Hematopoietic multipotent progenitor cell treated with erythropoietin and hydrocortisone succinate and interleukin-3 and kit ligand, for 6 days (in vitro differentiated cells): ENCODE data around the gene TCP11L1.
A peak's percentile ranks its signal among the peaks of the same experiment; 100 is the strongest.
"Not testable (repeated sequence)": the region's sequence is repeated elsewhere in the genome, so short reads cannot be mapped to it uniquely, and the experiment has no call there.

Source experiments
- DNase-seq: peaks from one replicate; pipeline ENCODE4 v3.0.0-alpha.2; 2015

Gene TCP11L1

GRCh38 chr11:33035011-33035410 is 4.4 kb upstream of the TCP11L1 start:
- no peak for DNase-seq

- DNase-seq, result peak; percentile 24
Observed at GRCh38 chr11:33040033-33040861, 875 bp downstream of the TCP11L1 start.

GRCh38 chr11:33040862-33041453 is 1.6 kb downstream of the TCP11L1 start:
- no peak for DNase-seq

- no peak for DNase-seq
Observed at GRCh38 chr11:33043221-33043830, 4.0 kb downstream of the TCP11L1 start.

- no peak for DNase-seq
Observed at GRCh38 chr11:33044285-33044756, 4.9 kb downstream of the TCP11L1 start.

- peak; percentile 40 for DNase-seq
Observed at GRCh38 chr11:33045551-33046255, 6.3 kb downstream of the TCP11L1 start.

- not testable (repeated sequence) for DNase-seq
Observed at GRCh38 chr11:33048701-33049100, 9.3 kb downstream of the TCP11L1 start.

GRCh38 chr11:33049565-33050408 is 10.4 kb downstream of the TCP11L1 start:
- not testable (repeated sequence) for DNase-seq

- no peak for DNase-seq
Observed at GRCh38 chr11:33052231-33052630, 12.9 kb downstream of the TCP11L1 start.

GRCh38 chr11:33055375-33055774 is 16.0 kb downstream of the TCP11L1 start:
- no peak for DNase-seq

GRCh38 chr11:33057284-33057683 is 17.9 kb downstream of the TCP11L1 start:
- DNase-seq, result no peak

- no peak for DNase-seq
Observed at GRCh38 chr11:33059331-33060007, 20.1 kb downstream of the TCP11L1 start.

- no peak for DNase-seq
Observed at GRCh38 chr11:33060271-33060670, 20.9 kb downstream of the TCP11L1 start.

- DNase-seq, result no peak
Observed at GRCh38 chr11:33062137-33062536, 22.8 kb downstream of the TCP11L1 start.

- peak; percentile 46 for DNase-seq
Observed at GRCh38 chr11:33063326-33063881, 24.0 kb downstream of the TCP11L1 start.

- peak; percentile 31 for DNase-seq
Observed at GRCh38 chr11:33064033-33064825, 24.9 kb downstream of the TCP11L1 start.

GRCh38 chr11:33064866-33065265 is 25.5 kb downstream of the TCP11L1 start:
- no peak for DNase-seq

- peak; percentile 85 for DNase-seq
Observed at GRCh38 chr11:33065445-33066178, 26.2 kb downstream of the TCP11L1 start.

GRCh38 chr11:33067294-33067693 is 27.9 kb downstream of the TCP11L1 start:
- DNase-seq, result no peak
